GM21786 (cell line): ENCODE measurements around the gene PGM3.

Source experiments
- ATAC-seq: cut with Tn5 transposase; IDR thresholded peaks from one replicate; pipeline ENCODE4 v1.9.1; 2021; ENCODE audit not compliant: unreplicated experiment

The PGM3 gene

GRCh38 chr6:83183082-83183828 is 9.8 kb downstream of the PGM3 start:
- ATAC-seq: no peak

- ATAC-seq: no peak
Observed at GRCh38 chr6:83182114-83182513, 11.0 kb downstream of the PGM3 start.

GRCh38 chr6:83180426-83180950 is 12.6 kb downstream of the PGM3 start:
- ATAC-seq: no peak

- no peak for ATAC-seq
Observed at GRCh38 chr6:83176246-83176645, 16.8 kb downstream of the PGM3 start.

GRCh38 chr6:83169511-83169910 is 23.6 kb downstream of the PGM3 start:
- no peak for ATAC-seq

- no peak for ATAC-seq
Observed at GRCh38 chr6:83169106-83169505, 24.0 kb downstream of the PGM3 start.

GRCh38 chr6:83168556-83168955 is 24.5 kb downstream of the PGM3 start:
- ATAC-seq: no peak

GRCh38 chr6:83167726-83168278 is 25.3 kb downstream of the PGM3 start:
- ATAC-seq: no peak

GRCh38 chr6:83160167-83160566 is 32.9 kb downstream of the PGM3 start:
- ATAC-seq: no peak

- no peak for ATAC-seq
Observed at GRCh38 chr6:83155794-83156193, 37.3 kb downstream of the PGM3 start.

GRCh38 chr6:83153883-83154521 is 39.1 kb downstream of the PGM3 start:
- no peak for ATAC-seq

GRCh38 chr6:83152913-83153312 is 40.2 kb downstream of the PGM3 start:
- no peak for ATAC-seq

GRCh38 chr6:83151114-83151513 is 42.0 kb downstream of the PGM3 start:
- ATAC-seq: no peak

- ATAC-seq: no peak
Observed at GRCh38 chr6:83138758-83139157, 54.3 kb downstream of the PGM3 start.

- no peak for ATAC-seq
Observed at GRCh38 chr6:83138118-83138722, 54.8 kb downstream of the PGM3 start.

- no peak for ATAC-seq
Observed at GRCh38 chr6:83132121-83132520, 60.9 kb downstream of the PGM3 start.

- no peak for ATAC-seq
Observed at GRCh38 chr6:83127976-83128375, 65.1 kb downstream of the PGM3 start.

- ATAC-seq: no peak
Observed at GRCh38 chr6:83127258-83127657, 65.8 kb downstream of the PGM3 start.

- no peak for ATAC-seq
Observed at GRCh38 chr6:83126807-83127206, 66.3 kb downstream of the PGM3 start.

- ATAC-seq: no peak
Observed at GRCh38 chr6:83126223-83126622, 66.8 kb downstream of the PGM3 start.

GRCh38 chr6:83125425-83125824 is 67.6 kb downstream of the PGM3 start:
- no peak for ATAC-seq

- ATAC-seq: no peak
Observed at GRCh38 chr6:83124553-83124952, 68.5 kb downstream of the PGM3 start.
